ENCODE data around the gene DLG2. TPM values are rescaled to one million over a fixed set of nuclear protein-coding genes. Genes with fewer than 3 reads are reported as not detected.

DLG2 gene
- total RNA-seq, 4 donors from 2014 or later = 6.5 to 14.6 (median 7.2) TPM

DNA sequence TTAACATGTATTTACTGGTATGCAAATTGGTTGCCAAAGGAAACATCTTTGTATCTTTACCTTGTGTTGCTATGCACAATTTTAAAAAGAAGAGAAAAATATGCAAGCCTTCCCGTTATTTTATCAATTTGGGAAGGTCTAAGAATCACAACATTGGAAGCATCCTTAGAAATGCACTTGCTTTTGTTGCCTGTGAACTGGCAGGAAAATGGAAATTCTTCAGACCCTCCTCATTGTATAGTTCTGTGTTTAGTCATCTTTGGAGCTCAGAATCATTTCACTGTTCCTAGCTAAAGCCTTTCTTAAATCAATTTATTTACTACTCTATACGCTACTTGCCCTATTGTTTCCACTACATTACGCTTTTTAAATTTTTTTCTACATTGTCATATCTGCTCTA, 574.5 kb downstream of the DLG2 start:
- H3K4me1 ChIP-seq = no peaks in the 10 kb centered on the region
- no peak for DNase-seq (ENCODE audit: low spot score in 2 of 2)
- H3K9me3 ChIP-seq = no peaks in the 10 kb centered on the region
- no peaks in the 10 kb centered on the region for H3K27me3 ChIP-seq
- H3K4me3 ChIP-seq = no peak overlapping the region
- no peak overlapping the region for H3K27ac ChIP-seq
- TF ChIP-seq, protein P1, sequence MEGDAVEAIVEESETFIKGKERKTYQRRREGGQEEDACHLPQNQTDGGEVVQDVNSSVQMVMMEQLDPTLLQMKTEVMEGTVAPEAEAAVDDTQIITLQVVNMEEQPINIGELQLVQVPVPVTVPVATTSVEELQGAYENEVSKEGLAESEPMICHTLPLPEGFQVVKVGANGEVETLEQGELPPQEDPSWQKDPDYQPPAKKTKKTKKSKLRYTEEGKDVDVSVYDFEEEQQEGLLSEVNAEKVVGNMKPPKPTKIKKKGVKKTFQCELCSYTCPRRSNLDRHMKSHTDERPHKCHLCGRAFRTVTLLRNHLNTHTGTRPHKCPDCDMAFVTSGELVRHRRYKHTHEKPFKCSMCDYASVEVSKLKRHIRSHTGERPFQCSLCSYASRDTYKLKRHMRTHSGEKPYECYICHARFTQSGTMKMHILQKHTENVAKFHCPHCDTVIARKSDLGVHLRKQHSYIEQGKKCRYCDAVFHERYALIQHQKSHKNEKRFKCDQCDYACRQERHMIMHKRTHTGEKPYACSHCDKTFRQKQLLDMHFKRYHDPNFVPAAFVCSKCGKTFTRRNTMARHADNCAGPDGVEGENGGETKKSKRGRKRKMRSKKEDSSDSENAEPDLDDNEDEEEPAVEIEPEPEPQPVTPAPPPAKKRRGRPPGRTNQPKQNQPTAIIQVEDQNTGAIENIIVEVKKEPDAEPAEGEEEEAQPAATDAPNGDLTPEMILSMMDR (IDR thresholded peaks at IDR 0.05) = no peak
- no peak for TF ChIP-seq EP300 (IDR thresholded peaks at IDR 0.05)
- no peak for TF ChIP-seq POLR2A (IDR thresholded peaks at IDR 0.05)
- no peaks in the 10 kb centered on the region for H3K36me3 ChIP-seq
- 60 to 66% methylated on average over 3 of the region's 3 CpGs for WGBS, 2 donors

DNA sequence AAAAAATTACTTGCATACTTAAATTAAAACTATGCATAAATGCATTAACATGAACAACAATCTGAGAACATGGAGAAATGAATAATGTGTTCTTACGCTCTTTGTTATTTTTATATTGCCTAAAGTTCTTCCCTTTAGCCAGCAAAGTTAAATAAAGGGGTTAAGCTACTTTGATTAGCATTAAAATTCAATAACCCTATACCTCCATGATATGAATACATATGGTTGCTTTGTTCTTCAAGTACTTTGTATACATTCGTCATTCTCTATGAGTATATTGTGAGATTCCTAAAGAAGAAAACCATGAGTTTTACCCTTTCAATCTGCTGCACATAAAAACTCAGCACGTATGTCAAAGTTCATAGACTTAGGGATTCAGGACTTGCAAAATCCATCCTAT, 578.3 kb downstream of the DLG2 start:
- Histone ChIP-seq H3K4me3 (no peak overlapping the region), H3K27ac (no peak overlapping the region), H3K4me1 (no peaks in the 10 kb centered on the region), H3K36me3 (no peaks in the 10 kb centered on the region), H3K27me3 (no peaks in the 10 kb centered on the region), H3K9me3 (no peaks in the 10 kb centered on the region)
- TF ChIP-seq POLR2A (IDR thresholded peaks at IDR 0.05) (no peak), EP300 (IDR thresholded peaks at IDR 0.05) (no peak)
- TF ChIP-seq, protein P1 (IDR thresholded peaks at IDR 0.05) = no peak
- 73 to 80% methylated on average over 3 of the region's 3 CpGs for WGBS, 2 donors
- DNase-seq (ENCODE audit: low spot score in 2 of 2) = no peak

DNA sequence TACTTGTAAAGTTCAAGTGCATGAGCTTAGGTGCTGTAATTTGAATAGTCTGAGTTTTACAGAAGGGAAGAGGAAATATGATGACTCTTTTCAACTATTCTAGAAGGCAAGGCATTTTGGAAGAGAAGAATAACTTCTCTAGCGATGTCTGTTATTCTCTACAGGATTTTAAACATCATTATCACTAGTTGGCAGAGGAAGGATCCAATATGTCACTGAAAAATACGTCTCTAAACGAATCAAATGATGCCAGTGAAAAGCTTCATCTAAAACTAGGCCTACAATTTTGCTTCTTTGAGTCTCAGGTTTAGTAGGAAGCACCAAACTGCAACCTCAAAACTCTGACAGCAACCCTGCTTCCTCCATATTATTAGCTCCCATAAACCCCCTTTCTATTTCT, 581.4 kb downstream of the DLG2 start:
- no peak for DNase-seq (ENCODE audit: low spot score in 2 of 2)
- TF ChIP-seq, protein P1 (IDR thresholded peaks at IDR 0.05) = no peak
- TF ChIP-seq POLR2A (IDR thresholded peaks at IDR 0.05) = no peak
- no peak for TF ChIP-seq EP300 (IDR thresholded peaks at IDR 0.05)
- 77 to 87% methylated on average over 3 of the region's 3 CpGs for WGBS, 2 donors
- Histone ChIP-seq H3K36me3 (no peaks in the 10 kb centered on the region), H3K27ac (no peak overlapping the region), H3K4me3 (no peak overlapping the region), H3K27me3 (no peaks in the 10 kb centered on the region), H3K4me1 (no peaks in the 10 kb centered on the region), H3K9me3 (no peaks in the 10 kb centered on the region)

DNA sequence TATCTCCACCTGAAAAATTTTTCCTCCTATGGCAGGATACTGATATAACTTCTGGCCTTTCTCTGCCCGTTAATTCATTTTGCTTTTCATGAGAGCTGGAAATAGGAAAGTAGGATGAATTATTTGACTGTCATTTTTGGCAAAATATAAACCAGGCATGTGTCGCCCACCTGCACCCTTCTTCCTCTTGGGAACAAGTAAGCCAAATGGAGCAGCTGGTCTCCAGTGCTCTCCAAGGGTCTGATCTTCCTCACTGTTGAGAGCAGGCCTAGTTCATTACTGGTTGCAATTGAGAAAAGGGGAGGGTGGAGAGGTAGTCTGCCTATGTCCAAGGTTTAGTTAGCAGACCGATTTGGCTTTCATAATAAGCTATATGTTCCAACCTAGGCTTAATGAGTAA, 582.2 kb downstream of the DLG2 start:
- H3K27ac ChIP-seq = no peak overlapping the region
- no peak for DNase-seq (ENCODE audit: low spot score in 2 of 2)
- 80% methylated on average over 3 of the region's 3 CpGs for WGBS, 2 donors

DNA sequence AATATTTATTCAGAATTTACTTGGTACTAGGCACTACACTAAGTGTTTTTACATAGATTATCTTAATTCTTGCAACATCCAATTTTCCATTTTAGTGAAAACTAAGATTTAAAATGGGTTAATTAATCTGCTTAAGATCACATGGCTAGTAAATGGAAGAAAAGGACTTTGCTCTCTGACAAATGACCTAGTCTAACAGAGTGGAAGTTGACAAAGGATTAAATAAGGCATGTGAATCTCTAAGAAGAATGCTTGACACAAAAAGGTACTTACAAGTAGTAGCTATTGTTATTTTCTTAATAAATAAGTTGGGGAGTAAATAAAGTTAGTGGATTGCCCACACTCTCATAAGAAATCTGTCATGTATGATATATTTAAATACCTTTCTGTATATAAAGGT, 584.8 kb downstream of the DLG2 start:
- Histone ChIP-seq H3K4me1 (no peaks in the 10 kb centered on the region), H3K27ac (no peak overlapping the region), H3K9me3 (no peaks in the 10 kb centered on the region), H3K36me3 (no peaks in the 10 kb centered on the region), H3K27me3 (no peaks in the 10 kb centered on the region), H3K4me3 (no peak overlapping the region)
- TF ChIP-seq, protein P1 (IDR thresholded peaks at IDR 0.05) = no peak
- no peak for DNase-seq (ENCODE audit: low spot score in 2 of 2)

More for the DNA sequence above, 582.2 kb downstream of the DLG2 start:
- no peaks in the 10 kb centered on the region for H3K9me3 ChIP-seq
- no peaks in the 10 kb centered on the region for H3K36me3 ChIP-seq
- no peak for TF ChIP-seq EP300 (IDR thresholded peaks at IDR 0.05)
- TF ChIP-seq, protein P1 (IDR thresholded peaks at IDR 0.05) = no peak
- TF ChIP-seq POLR2A (IDR thresholded peaks at IDR 0.05) = no peak
- no peak overlapping the region for H3K4me3 ChIP-seq
- H3K4me1 ChIP-seq = no peaks in the 10 kb centered on the region
- no peaks in the 10 kb centered on the region for H3K27me3 ChIP-seq

All from tibial nerve (tissue), 4 donors.